ENCODE measurements around the gene ATP8A2. TPM values are rescaled to one million over a fixed set of nuclear protein-coding genes. Genes with fewer than 3 reads are reported as not detected.
"Not testable (repeated sequence)": the region's sequence is repeated elsewhere in the genome, so short reads cannot be mapped to it uniquely, and the experiment has no call there.

Gene ATP8A2
- total RNA-seq, 1 donor from 2014 or later: 0.16 TPM

DNA sequence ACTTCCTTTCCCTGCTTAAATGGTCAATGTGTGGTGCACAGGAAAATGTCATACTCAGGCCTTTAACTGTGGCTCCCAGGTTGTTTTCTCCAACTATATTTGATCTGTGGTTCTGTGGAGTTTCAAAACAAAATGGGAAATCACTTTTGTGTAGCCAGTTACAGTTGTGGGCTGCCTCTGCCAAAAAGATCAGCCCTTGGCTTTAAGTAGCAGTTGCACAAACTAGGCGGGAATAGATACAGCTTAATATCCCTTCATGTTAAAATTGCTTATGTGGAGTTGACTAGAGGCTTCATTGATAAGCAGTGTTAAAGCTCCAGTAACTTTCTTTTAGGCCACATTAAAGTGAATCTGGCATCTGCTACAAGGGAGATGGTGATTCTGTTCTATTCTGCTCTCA lies 395.2 kb downstream of the ATP8A2 start:
- Mint-ChIP-seq H3K27me3 (ENCODE audit: low read depth) (no peaks in the 10 kb centered on the region), H3K4me3 (ENCODE audit: low read depth) (no peak overlapping the region), H3K27ac (no peak overlapping the region), H3K4me1 (ENCODE audit: low read depth) (peaks cover 16% of the 10 kb centered on the region), H3K36me3 (ENCODE audit: low read depth) (peaks cover 4% of the 10 kb centered on the region), H3K9me3 (peaks cover 14% of the 10 kb centered on the region)
- DNase-seq (ENCODE audit: low spot score): no peak
- intact Hi-C loops (cut with micrococcal nuclease): no loop called here

DNA sequence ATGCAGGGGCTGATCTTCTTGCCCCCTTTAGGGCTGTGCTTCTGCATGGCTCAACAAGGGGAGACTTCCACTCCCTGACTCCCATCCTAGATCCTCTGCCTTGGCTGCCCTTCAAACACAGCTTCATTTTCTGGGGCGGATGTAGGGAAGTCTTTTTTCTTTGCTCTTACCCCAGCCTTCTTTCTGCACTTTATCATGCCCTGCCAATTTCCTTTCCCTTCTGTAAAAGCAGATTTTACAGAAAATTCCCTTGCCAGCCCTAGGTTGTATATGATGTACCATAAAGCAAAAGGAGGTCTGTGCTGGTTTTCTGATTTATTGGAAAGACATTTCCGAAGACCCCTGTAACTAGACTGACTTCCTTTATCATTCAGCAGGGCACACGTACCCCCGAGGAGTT lies 396.6 kb downstream of the ATP8A2 start:
- H3K27ac Mint-ChIP-seq: no peak overlapping the region
- intact Hi-C loops (cut with micrococcal nuclease): no loop called here
- peaks cover 4% of the 10 kb centered on the region for H3K36me3 Mint-ChIP-seq (ENCODE audit: low read depth)
- no peaks in the 10 kb centered on the region for H3K27me3 Mint-ChIP-seq (ENCODE audit: low read depth)
- H3K9me3 Mint-ChIP-seq: peaks cover 14% of the 10 kb centered on the region
- H3K4me3 Mint-ChIP-seq (ENCODE audit: low read depth): no peak overlapping the region
- no peak for DNase-seq (ENCODE audit: low spot score)
- H3K4me1 Mint-ChIP-seq (ENCODE audit: low read depth): peaks cover 5% of the 10 kb centered on the region

DNA sequence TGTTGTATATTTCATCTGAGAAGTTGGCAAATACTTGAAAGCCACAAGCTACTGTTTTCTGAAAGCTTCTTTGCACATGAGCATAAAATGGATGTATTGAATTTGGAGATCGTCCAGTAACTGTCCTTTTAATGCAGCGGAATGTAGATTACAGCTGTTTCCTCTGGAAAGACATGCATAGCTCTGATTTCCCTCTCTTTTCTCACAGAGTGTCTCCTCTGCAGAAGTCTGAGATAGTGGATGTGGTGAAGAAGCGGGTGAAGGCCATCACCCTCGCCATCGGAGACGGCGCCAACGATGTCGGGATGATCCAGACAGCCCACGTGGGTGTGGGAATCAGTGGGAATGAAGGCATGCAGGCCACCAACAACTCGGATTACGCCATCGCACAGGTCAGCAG lies 397.1 kb downstream of the ATP8A2 start:
- H3K4me3 Mint-ChIP-seq (ENCODE audit: low read depth): no peak overlapping the region
- peaks cover 4% of the 10 kb centered on the region for H3K36me3 Mint-ChIP-seq (ENCODE audit: low read depth)
- no peaks in the 10 kb centered on the region for H3K27me3 Mint-ChIP-seq (ENCODE audit: low read depth)
- DNase-seq (ENCODE audit: low spot score): no peak
- H3K4me1 Mint-ChIP-seq (ENCODE audit: low read depth): peaks cover 2% of the 10 kb centered on the region
- H3K27ac Mint-ChIP-seq: no peak overlapping the region
- peaks cover 14% of the 10 kb centered on the region for H3K9me3 Mint-ChIP-seq
- intact Hi-C loops (cut with micrococcal nuclease): no loop called here

DNA sequence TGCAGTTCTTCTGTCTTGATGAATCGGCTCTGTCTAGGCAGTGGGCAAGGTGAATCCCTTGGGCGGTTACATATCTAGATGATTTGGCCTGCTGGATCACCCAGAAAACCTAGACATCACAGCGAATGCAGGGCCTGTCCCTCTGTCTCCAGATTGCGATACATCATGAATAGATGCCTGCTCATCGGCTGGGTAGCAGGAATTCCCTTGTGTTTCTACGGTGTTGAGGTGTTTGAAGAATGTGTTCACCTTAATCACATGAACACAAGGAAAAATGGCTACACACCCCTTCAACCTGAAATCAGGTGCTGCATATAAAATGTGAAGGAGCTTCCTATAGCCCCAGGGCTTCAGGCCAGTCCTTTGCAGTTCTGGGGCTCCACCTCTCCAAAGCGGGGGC lies 398.8 kb downstream of the ATP8A2 start:
- DNase-seq (ENCODE audit: low spot score): no peak
- Mint-ChIP-seq H3K4me1 (ENCODE audit: low read depth) (no peaks in the 10 kb centered on the region), H3K36me3 (ENCODE audit: low read depth) (peaks cover 3% of the 10 kb centered on the region), H3K4me3 (ENCODE audit: low read depth) (no peak overlapping the region), H3K9me3 (peaks cover 10% of the 10 kb centered on the region), H3K27me3 (ENCODE audit: low read depth) (no peaks in the 10 kb centered on the region), H3K27ac (no peak overlapping the region)
- intact Hi-C loops (cut with micrococcal nuclease): no loop called here

DNA sequence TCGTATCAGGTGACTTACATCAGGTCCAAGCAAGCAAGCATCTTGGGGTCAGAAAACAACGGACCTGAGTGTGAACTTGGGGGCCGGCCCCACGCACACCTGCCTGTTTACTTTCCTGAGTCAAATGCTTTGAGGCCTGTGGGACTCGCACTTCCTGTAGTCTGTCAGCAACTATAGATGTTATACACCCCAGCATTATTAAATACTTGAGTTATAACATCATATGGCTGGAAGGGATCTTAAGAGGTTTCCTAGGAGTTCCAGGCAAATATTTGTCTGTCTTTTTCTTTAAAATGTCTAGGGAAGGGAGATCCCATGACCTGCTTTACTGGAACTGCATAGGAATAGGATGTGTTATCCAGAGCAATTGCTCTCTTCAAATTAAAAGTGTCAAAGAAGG lies 399.4 kb downstream of the ATP8A2 start:
- no peak overlapping the region for H3K4me3 Mint-ChIP-seq (ENCODE audit: low read depth)
- intact Hi-C loops (cut with micrococcal nuclease): no loop called here

DNA sequence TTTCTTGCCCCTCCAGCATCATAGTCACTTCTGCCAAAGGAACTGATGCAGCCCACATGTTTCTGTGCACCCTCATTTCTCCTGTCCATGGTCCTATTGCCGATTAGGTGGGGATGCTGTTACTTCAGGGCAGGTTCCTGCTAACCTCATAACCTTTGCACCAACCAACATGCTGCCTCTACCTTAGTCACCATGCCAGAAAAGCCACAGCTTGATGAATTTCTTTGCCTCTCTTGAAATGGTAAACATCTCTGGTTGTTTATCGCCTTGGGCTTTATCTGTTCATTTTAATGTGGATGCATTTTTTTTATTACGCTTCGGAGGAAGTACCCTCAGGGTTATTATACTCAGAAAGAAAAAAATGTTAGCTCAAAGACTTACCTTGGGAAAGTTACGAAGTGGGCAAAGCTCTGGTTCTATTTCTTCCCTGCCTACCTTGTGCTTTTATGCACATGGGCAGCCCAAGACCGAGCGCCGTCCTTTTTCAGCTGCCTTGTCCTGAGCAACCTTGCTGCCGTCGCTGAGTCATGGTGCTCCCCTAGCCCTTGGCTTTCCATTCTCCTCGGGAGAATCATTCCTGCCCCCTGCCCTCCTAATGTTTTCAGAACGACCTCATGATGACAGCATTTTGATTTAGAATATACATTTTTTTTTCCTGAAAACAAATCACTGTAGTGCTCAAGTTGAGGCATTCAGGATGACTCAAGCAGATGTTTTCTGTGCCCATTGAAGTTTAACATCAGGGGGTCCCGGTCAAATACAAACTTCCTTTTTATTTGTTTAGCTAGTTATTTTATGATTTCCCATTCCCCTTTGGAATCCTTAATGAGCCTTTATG lies 400.1 kb downstream of the ATP8A2 start:
- DNase-seq (ENCODE audit: low spot score): no peak
- Mint-ChIP-seq H3K36me3 (ENCODE audit: low read depth) (no peaks in the 10 kb centered on the region), H3K4me1 (ENCODE audit: low read depth) (no peaks in the 10 kb centered on the region), H3K27ac (no peak overlapping the region), H3K9me3 (no peaks in the 10 kb centered on the region), H3K27me3 (ENCODE audit: low read depth) (no peaks in the 10 kb centered on the region), H3K4me3 (ENCODE audit: low read depth) (no peak overlapping the region)
- intact Hi-C loops (cut with micrococcal nuclease): no loop called here

More for the DNA sequence above, 399.4 kb downstream of the ATP8A2 start:
- Mint-ChIP-seq H3K27me3 (ENCODE audit: low read depth) (no peaks in the 10 kb centered on the region), H3K4me1 (ENCODE audit: low read depth) (no peaks in the 10 kb centered on the region), H3K27ac (no peak overlapping the region), H3K36me3 (ENCODE audit: low read depth) (no peaks in the 10 kb centered on the region), H3K9me3 (peaks cover 4% of the 10 kb centered on the region)
- DNase-seq (ENCODE audit: low spot score): no peak

DNA sequence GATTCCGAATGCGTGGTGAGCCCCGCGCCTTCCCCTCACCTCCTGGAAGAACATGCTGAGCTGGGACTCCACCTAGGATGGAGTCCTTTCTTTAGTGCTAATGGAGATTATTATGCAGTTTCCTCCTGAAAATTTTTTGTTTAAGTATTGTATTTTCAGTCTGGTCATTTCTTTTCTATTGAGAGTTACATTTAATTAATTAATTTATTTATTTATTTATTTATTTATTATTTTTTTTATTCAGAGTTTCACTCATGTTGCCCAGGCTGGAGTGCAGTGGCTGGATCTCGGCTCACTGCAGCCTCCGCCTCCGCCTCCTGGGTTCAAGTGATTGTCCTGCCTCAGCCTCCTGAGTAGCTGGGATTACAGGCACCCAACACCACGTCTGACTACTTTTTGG lies 400.8 kb downstream of the ATP8A2 start:
- H3K27me3 Mint-ChIP-seq (ENCODE audit: low read depth); DNase-seq (ENCODE audit: low spot score); H3K4me3 Mint-ChIP-seq (ENCODE audit: low read depth); H3K4me1 Mint-ChIP-seq (ENCODE audit: low read depth); H3K27ac Mint-ChIP-seq; intact Hi-C loops (cut with micrococcal nuclease); H3K36me3 Mint-ChIP-seq (ENCODE audit: low read depth); H3K9me3 Mint-ChIP-seq: not testable (repeated sequence)

DNA sequence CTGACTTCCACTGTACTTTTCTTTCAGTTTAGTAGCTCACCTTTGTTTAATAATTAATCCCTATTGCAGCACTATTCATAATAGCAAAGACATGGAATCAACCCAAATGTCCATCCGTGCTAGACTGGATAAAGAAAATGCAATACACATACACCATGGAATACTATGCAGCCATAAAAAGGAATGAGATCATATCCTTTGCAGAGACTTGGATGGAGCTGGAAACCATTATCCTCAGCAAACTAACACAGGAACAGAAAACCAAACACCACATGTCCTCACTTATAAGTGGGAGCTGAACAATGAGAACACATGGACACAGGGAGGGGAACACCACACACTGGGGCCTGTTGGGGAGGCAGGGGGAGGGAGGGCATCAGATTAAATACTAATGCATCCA lies 402.3 kb downstream of the ATP8A2 start:
- H3K27ac Mint-ChIP-seq; DNase-seq (ENCODE audit: low spot score); H3K4me1 Mint-ChIP-seq (ENCODE audit: low read depth); H3K4me3 Mint-ChIP-seq (ENCODE audit: low read depth); intact Hi-C loops (cut with micrococcal nuclease); H3K27me3 Mint-ChIP-seq (ENCODE audit: low read depth); H3K36me3 Mint-ChIP-seq (ENCODE audit: low read depth); H3K9me3 Mint-ChIP-seq: not testable (repeated sequence)

DNA sequence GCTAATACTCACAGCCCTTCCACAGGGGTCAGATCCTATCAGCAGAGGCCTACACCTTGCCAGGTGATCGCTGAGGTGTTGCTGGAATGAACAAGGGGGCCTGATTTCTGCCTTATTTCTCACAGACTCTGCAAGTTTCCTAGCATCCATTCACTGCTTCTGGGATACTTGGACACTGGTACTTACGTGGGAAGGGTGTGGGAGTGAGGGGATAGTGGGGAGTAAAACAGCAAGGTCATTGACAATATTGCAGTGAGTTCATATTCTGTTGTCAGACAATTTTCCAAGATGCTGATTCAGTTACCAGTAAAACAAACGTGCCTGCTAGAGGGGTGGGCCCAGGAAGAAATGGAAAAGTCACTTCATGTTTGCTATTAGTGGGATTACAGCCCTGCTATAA lies 403.5 kb downstream of the ATP8A2 start:
- H3K27me3 Mint-ChIP-seq (ENCODE audit: low read depth): peaks cover 1% of the 10 kb centered on the region
- no peaks in the 10 kb centered on the region for H3K4me1 Mint-ChIP-seq (ENCODE audit: low read depth)
- H3K27ac Mint-ChIP-seq: no peak overlapping the region
- intact Hi-C loops (cut with micrococcal nuclease): no loop called here
- DNase-seq (ENCODE audit: low spot score): no peak
- no peaks in the 10 kb centered on the region for H3K9me3 Mint-ChIP-seq
- no peaks in the 10 kb centered on the region for H3K36me3 Mint-ChIP-seq (ENCODE audit: low read depth)
- H3K4me3 Mint-ChIP-seq (ENCODE audit: low read depth): no peak overlapping the region

DNA sequence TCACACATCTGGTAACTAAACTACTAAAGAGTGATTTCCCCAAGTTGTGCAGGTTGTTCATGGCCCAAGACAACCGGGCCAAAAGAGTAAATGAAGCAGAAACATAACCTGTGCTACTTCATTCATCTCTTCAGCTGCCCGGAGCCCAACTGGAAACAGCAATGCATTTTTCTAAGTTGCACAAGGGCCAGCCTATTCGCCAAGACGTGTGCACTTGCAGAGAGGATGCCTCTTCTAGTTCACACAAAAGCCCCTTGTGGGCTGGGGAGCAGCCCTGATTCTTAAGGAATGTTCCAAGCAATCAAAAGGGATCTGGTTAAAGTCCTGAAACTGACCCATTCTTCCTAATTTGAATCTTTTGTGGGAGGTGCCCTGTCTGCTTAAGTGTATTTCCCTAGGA lies 404.2 kb downstream of the ATP8A2 start:
- Mint-ChIP-seq H3K27ac (no peak overlapping the region), H3K36me3 (ENCODE audit: low read depth) (no peaks in the 10 kb centered on the region), H3K27me3 (ENCODE audit: low read depth) (peaks cover 1% of the 10 kb centered on the region), H3K9me3 (no peaks in the 10 kb centered on the region), H3K4me3 (ENCODE audit: low read depth) (no peak overlapping the region), H3K4me1 (ENCODE audit: low read depth) (no peaks in the 10 kb centered on the region)
- intact Hi-C loops (cut with micrococcal nuclease): no loop called here
- DNase-seq (ENCODE audit: low spot score): no peak

DNA sequence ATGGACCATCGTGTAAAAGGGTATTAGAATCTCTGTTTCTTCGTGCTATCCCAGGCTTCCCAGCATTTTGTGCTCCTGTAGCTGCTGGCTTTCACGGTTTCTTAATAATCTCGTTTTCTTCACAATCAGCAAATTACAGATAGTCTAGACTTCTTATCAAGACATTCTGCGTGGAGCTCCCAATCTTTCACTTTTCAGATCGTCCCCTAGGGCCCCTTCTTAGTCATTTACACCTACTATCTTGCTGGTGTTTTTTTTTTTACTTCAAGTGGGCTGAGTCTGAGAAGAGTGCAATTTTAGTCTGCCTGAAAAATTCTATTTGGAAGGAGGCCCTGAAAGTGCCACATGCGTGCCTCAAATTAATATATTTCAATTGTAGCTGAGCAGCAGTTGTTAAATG lies 404.9 kb downstream of the ATP8A2 start:
- Mint-ChIP-seq H3K9me3 (no peaks in the 10 kb centered on the region), H3K27ac (no peak overlapping the region), H3K27me3 (ENCODE audit: low read depth) (peaks cover 1% of the 10 kb centered on the region), H3K36me3 (ENCODE audit: low read depth) (no peaks in the 10 kb centered on the region), H3K4me3 (ENCODE audit: low read depth) (no peak overlapping the region), H3K4me1 (ENCODE audit: low read depth) (no peaks in the 10 kb centered on the region)
- DNase-seq (ENCODE audit: low spot score): no peak
- intact Hi-C loops (cut with micrococcal nuclease): no loop called here

DNA sequence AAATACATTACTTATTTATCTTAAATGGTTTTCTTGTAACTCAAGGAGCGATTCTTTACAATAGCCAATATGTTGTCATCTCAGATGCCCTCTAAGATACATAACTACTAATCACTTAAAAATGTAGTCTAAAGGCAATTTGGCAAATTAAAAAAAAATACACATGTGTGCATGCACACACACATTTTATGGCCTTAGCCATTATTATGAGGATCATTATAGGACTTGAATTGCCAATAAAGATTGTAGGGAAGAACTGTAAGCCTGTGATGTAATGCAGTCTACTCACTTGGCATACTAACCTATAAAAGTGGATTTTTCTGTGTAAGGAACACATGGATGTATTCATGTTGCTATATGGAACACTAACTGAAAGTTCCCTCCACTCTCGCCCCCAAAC lies 405.7 kb downstream of the ATP8A2 start:
- no peak for DNase-seq (ENCODE audit: low spot score)
- H3K36me3 Mint-ChIP-seq (ENCODE audit: low read depth): no peaks in the 10 kb centered on the region
- peaks cover 1% of the 10 kb centered on the region for H3K27me3 Mint-ChIP-seq (ENCODE audit: low read depth)
- no peak overlapping the region for H3K4me3 Mint-ChIP-seq (ENCODE audit: low read depth)
- no peaks in the 10 kb centered on the region for H3K9me3 Mint-ChIP-seq
- intact Hi-C loops (cut with micrococcal nuclease): no loop called here
- no peaks in the 10 kb centered on the region for H3K4me1 Mint-ChIP-seq (ENCODE audit: low read depth)
- no peak overlapping the region for H3K27ac Mint-ChIP-seq

DNA sequence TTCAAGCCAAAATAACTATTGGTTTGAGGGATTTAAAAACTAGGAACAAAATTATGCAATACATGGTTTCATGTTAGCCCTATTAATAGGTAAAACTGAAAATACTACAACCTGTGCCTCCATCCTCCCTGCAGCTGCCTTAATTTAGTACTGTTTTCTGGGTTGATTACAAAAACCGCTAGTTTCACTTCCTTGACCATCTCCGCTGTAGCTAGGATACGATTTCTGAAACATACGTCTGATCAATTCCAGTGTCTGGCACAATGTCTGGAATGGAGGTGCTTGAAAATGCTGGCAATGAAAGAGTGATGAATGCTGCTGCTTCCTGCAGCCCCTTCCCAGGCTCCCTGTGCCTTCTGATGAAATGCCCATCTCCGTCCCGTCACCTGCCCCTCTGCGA lies 406.6 kb downstream of the ATP8A2 start:
- Mint-ChIP-seq H3K4me3 (ENCODE audit: low read depth) (no peak overlapping the region), H3K27me3 (ENCODE audit: low read depth) (peaks cover 1% of the 10 kb centered on the region), H3K4me1 (ENCODE audit: low read depth) (no peaks in the 10 kb centered on the region), H3K9me3 (no peaks in the 10 kb centered on the region), H3K36me3 (ENCODE audit: low read depth) (no peaks in the 10 kb centered on the region), H3K27ac (no peak overlapping the region)
- intact Hi-C loops (cut with micrococcal nuclease): no loop called here
- no peak for DNase-seq (ENCODE audit: low spot score)
